Spleen (tissue), 7 donors: ENCODE data around the gene USH2A.

Experiments used
- CTCF ChIP-seq, 11 experiments: fragments of 200-600 bp in 7 of 11; fragments of 450-650 bp in 4 of 11; sonication (generic) in 4 of 11; IDR thresholded peaks in 8 of 11; conservative IDR thresholded peaks in 3 of 11; 1 replicate in 7 of 11; 2 replicates in 4 of 11; pipeline versions ENCODE4 v1.4.0 to v1.8.0; 2016 to 2021; ENCODE audit warnings: antibody characterized with exemption in 11 of 11, inconsistent platforms in 4 of 11, mild to moderate bottlenecking in 1 of 11
- POLR2A ChIP-seq, 3 donors: fragments of 450-650 bp; IDR thresholded peaks; one replicate each; pipeline ENCODE4 v1.5.1; 2017; ENCODE audit warnings: antibody characterized with exemption in 3 of 3, mild to moderate bottlenecking in 1 of 3
- donor health status: DM: no; HTN: no; CAD: no; lungs with moderate emphysema.
- donor health status: DM: no; HTN: no; CAD: no.
- donor health status: DM: no; HTN: no; CAD: no.

GRCh38 chr1:216049741-216050430 lies 373.4 kb downstream of the USH2A start:
- no peak for TF ChIP-seq CTCF (IDR thresholded peaks at IDR 0.05 in 8 of 11, conservative IDR thresholded peaks at IDR 0.05 in 3 of 11)
- no peak for TF ChIP-seq POLR2A (IDR thresholded peaks at IDR 0.05)
